ENCODE results near the gene GSK3A.

Gene GSK3A

DNA sequence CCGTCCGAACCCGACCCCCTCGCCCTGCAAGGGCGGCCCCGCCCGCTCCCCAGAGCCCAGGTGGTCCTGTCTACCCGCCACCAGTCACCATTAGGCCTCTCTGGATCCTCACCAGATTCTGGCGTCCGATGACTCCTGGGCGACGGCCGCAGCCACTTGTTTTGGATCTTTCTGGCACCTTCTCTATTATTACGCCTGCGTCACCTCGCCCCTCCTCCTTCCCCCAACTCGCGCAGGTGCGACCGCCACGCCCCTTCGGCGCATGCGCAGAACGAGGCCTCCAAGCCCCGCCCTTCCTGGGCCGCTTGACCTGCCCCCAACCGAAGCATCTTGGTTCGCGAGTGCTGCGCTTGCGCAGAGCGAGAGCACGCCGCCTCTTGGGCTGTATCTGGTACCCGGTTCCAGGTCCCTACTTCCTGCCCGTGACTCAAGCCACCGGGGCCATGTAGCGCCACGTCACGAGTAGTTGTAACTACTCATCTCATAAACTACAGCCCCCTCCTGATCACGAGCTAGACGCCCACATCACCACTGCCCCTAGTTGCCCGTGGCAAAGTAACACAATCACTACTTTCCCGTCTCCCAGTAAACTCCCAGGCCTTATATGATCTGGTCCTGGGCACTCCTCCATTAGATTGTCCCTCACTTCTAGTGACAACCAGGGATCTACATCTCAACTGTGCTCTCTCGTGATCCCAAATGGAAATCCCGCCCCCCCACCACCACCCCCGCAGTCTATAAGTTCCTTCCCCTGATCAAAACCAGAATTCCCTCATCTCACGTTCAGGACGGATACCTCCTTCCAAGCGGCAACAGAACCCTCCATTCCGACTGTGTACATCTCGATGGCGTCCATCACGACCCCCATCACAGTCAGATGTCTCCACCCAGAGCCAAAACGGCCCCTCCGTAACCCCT, 24.6 kb downstream of the GSK3A start, which contains the start of gene DEDD2 (continued):
- TF ChIP-seq, protein P1, sequence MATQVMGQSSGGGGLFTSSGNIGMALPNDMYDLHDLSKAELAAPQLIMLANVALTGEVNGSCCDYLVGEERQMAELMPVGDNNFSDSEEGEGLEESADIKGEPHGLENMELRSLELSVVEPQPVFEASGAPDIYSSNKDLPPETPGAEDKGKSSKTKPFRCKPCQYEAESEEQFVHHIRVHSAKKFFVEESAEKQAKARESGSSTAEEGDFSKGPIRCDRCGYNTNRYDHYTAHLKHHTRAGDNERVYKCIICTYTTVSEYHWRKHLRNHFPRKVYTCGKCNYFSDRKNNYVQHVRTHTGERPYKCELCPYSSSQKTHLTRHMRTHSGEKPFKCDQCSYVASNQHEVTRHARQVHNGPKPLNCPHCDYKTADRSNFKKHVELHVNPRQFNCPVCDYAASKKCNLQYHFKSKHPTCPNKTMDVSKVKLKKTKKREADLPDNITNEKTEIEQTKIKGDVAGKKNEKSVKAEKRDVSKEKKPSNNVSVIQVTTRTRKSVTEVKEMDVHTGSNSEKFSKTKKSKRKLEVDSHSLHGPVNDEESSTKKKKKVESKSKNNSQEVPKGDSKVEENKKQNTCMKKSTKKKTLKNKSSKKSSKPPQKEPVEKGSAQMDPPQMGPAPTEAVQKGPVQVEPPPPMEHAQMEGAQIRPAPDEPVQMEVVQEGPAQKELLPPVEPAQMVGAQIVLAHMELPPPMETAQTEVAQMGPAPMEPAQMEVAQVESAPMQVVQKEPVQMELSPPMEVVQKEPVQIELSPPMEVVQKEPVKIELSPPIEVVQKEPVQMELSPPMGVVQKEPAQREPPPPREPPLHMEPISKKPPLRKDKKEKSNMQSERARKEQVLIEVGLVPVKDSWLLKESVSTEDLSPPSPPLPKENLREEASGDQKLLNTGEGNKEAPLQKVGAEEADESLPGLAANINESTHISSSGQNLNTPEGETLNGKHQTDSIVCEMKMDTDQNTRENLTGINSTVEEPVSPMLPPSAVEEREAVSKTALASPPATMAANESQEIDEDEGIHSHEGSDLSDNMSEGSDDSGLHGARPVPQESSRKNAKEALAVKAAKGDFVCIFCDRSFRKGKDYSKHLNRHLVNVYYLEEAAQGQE (tag by site-specific recombination; IDR thresholded peaks at IDR 0.05) = no peak
- TF ChIP-seq ZNF292 (tag by site-specific recombination; IDR thresholded peaks at IDR 0.05; ENCODE audit: borderline replicate concordance, low read depth) (no peak), ZNF146 (tag by site-specific recombination; IDR thresholded peaks at IDR 0.05) (no peak), ZNF366 (tag by site-specific recombination; conservative IDR thresholded peaks at IDR 0.05) (peak; percentile 66), KLF8 (tag by site-specific recombination; IDR thresholded peaks at IDR 0.05) (peak; percentile 92), SALL2 (tag by site-specific recombination; IDR thresholded peaks at IDR 0.05; ENCODE audit: borderline replicate concordance) (no peak), ZNF121 (tag by site-specific recombination; IDR thresholded peaks at IDR 0.05) (0 out of 2 replicates have a peak, but pooled peaks have one; percentile 23), ZNF624 (tag by site-specific recombination; IDR thresholded peaks at IDR 0.05) (no peak), ZNF19 (tag by site-specific recombination; IDR thresholded peaks at IDR 0.05; ENCODE audit: low read depth) (no peak), ZNF571 (tag by site-specific recombination; IDR thresholded peaks at IDR 0.05) (no peak), ZBTB17 (tag by site-specific recombination; IDR thresholded peaks at IDR 0.05) (peak; percentile 82; the same call in 1 of the 2 replicates), ZNF664 (tag by site-specific recombination; IDR thresholded peaks at IDR 0.05) (no peak), ZNF202 (tag by site-specific recombination; IDR thresholded peaks at IDR 0.05; ENCODE audit: borderline replicate concordance) (no peak), ZNF341 (tag by site-specific recombination; IDR thresholded peaks at IDR 0.05; ENCODE audit: low read depth) (no peak), ZNF837 (tag by site-specific recombination; IDR thresholded peaks at IDR 0.05) (no peak), ZBTB6 (tag by site-specific recombination; IDR thresholded peaks at IDR 0.05) (no peak; the same call in 1 of the 2 replicates), REPIN1 (tag by site-specific recombination; IDR thresholded peaks at IDR 0.05; ENCODE audit: low read depth) (no peak), OVOL3 (tag by site-specific recombination; IDR thresholded peaks at IDR 0.05) (no peak), ZNF211 (tag by site-specific recombination; IDR thresholded peaks at IDR 0.05; ENCODE audit: low read depth) (no peak), HIC1 (tag by site-specific recombination; IDR thresholded peaks at IDR 0.05) (no peak), RBAK (tag by site-specific recombination; IDR thresholded peaks at IDR 0.05) (0 out of 2 replicates have a peak, but pooled peaks have one; percentile 44), ZNF473 (tag by site-specific recombination; IDR thresholded peaks at IDR 0.05) (no peak), ZNF157 (tag by site-specific recombination; IDR thresholded peaks at IDR 0.05) (no peak), YY2 (tag by site-specific recombination; IDR thresholded peaks at IDR 0.05) (0 out of 2 replicates have a peak, but pooled peaks have one; percentile 35), ZFP3 (tag by site-specific recombination; IDR thresholded peaks at IDR 0.05; ENCODE audit: low read depth) (no peak), ZNF302 (tag by site-specific recombination; IDR thresholded peaks at IDR 0.05; ENCODE audit: low read depth) (no peak), ZNF132 (tag by site-specific recombination; IDR thresholded peaks at IDR 0.05; ENCODE audit: borderline replicate concordance) (no peak), ZNF449 (tag by site-specific recombination; IDR thresholded peaks at IDR 0.05) (no peak), ZNF585B (tag by site-specific recombination; IDR thresholded peaks at IDR 0.05) (no peak), HOXA7 (CRISPR knock-in tag; IDR thresholded peaks at IDR 0.05; ENCODE audit: borderline replicate concordance) (no peak)
- TF ChIP-seq, protein P2, sequence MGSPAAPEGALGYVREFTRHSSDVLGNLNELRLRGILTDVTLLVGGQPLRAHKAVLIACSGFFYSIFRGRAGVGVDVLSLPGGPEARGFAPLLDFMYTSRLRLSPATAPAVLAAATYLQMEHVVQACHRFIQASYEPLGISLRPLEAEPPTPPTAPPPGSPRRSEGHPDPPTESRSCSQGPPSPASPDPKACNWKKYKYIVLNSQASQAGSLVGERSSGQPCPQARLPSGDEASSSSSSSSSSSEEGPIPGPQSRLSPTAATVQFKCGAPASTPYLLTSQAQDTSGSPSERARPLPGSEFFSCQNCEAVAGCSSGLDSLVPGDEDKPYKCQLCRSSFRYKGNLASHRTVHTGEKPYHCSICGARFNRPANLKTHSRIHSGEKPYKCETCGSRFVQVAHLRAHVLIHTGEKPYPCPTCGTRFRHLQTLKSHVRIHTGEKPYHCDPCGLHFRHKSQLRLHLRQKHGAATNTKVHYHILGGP (tag by site-specific recombination; IDR thresholded peaks at IDR 0.05) = no peak
